ENCODE measurements around the gene GRPEL1. TPM values are rescaled to one million over a fixed set of nuclear protein-coding genes. Genes with fewer than 3 reads are reported as not detected.
A peak's percentile ranks its signal among the peaks of the same experiment; 100 is the strongest.

Gene GRPEL1
- total RNA-seq, 1 donor from 2014 or later: 19.7 TPM

- no peak for DNase-seq (ENCODE audit: extremely low spot score, unreplicated experiment)
- Mint-ChIP-seq H3K9me3 (ENCODE audit: unreplicated experiment) (no peaks in the 10 kb centered on the region), H3K36me3 (ENCODE audit: unreplicated experiment) (no peaks in the 10 kb centered on the region), H3K27me3 (ENCODE audit: unreplicated experiment) (peaks cover 17% of the 10 kb centered on the region), H3K27ac (ENCODE audit: unreplicated experiment) (no peak overlapping the region), H3K4me3 (ENCODE audit: unreplicated experiment) (peak overlapping the region; percentile 78), H3K4me1 (ENCODE audit: unreplicated experiment) (peaks cover 21% of the 10 kb centered on the region)
- peak; percentile 84 for TF ChIP-seq CTCF (IDR thresholded peaks at IDR 0.05)
These were observed 34.0 kb upstream of the GRPEL1 start for GRCh38 chr4:7101692-7102515.

GRCh38 chr4:7096236-7096635 is 28.4 kb upstream of the GRPEL1 start:
- H3K27me3 Mint-ChIP-seq (ENCODE audit: unreplicated experiment): peaks cover 48% of the 10 kb centered on the region
- no peak for DNase-seq (ENCODE audit: extremely low spot score, unreplicated experiment)
- H3K27ac Mint-ChIP-seq (ENCODE audit: unreplicated experiment): no peak overlapping the region
- H3K36me3 Mint-ChIP-seq (ENCODE audit: unreplicated experiment): no peaks in the 10 kb centered on the region
- H3K9me3 Mint-ChIP-seq (ENCODE audit: unreplicated experiment): no peaks in the 10 kb centered on the region
- H3K4me3 Mint-ChIP-seq (ENCODE audit: unreplicated experiment): no peak overlapping the region
- no peak for TF ChIP-seq CTCF (IDR thresholded peaks at IDR 0.05)
- H3K4me1 Mint-ChIP-seq (ENCODE audit: unreplicated experiment): no peaks in the 10 kb centered on the region

GRCh38 chr4:7095611-7096155 is 27.8 kb upstream of the GRPEL1 start:
- H3K9me3 Mint-ChIP-seq (ENCODE audit: unreplicated experiment): no peaks in the 10 kb centered on the region
- H3K27me3 Mint-ChIP-seq (ENCODE audit: unreplicated experiment): peaks cover 48% of the 10 kb centered on the region
- no peak overlapping the region for H3K27ac Mint-ChIP-seq (ENCODE audit: unreplicated experiment)
- no peak for DNase-seq (ENCODE audit: extremely low spot score, unreplicated experiment)
- no peak for TF ChIP-seq CTCF (IDR thresholded peaks at IDR 0.05)
- H3K4me3 Mint-ChIP-seq (ENCODE audit: unreplicated experiment): no peak overlapping the region
- no peaks in the 10 kb centered on the region for H3K4me1 Mint-ChIP-seq (ENCODE audit: unreplicated experiment)
- H3K36me3 Mint-ChIP-seq (ENCODE audit: unreplicated experiment): no peaks in the 10 kb centered on the region

GRCh38 chr4:7094916-7095315 is 27.1 kb upstream of the GRPEL1 start:
- Mint-ChIP-seq H3K4me3 (ENCODE audit: unreplicated experiment) (no peak overlapping the region), H3K9me3 (ENCODE audit: unreplicated experiment) (no peaks in the 10 kb centered on the region)

More at GRCh38 chr4:7094916-7095315, 27.1 kb upstream of the GRPEL1 start:
- Mint-ChIP-seq H3K27me3 (ENCODE audit: unreplicated experiment) (peaks cover 50% of the 10 kb centered on the region), H3K36me3 (ENCODE audit: unreplicated experiment) (no peaks in the 10 kb centered on the region), H3K4me1 (ENCODE audit: unreplicated experiment) (peaks cover 2% of the 10 kb centered on the region), H3K27ac (ENCODE audit: unreplicated experiment) (no peak overlapping the region)
- DNase-seq (ENCODE audit: extremely low spot score, unreplicated experiment): no peak
- TF ChIP-seq CTCF (IDR thresholded peaks at IDR 0.05): no peak
